Neural cell (in vitro differentiated cells): ENCODE results near the gene MPP3. TPM values are rescaled to one million over a fixed set of nuclear protein-coding genes. Genes with fewer than 3 reads are reported as not detected.

ENCODE experiments used
- H2AFZ ChIP-seq: fragments of 200-600, 300-800 bp; sonication (generic), shearing (Covaris generic); 2 replicates; pipeline ENCODE4 v1.6.0; 2014; ENCODE audit warnings: low read depth, mild to moderate bottlenecking, antibody characterized with exemption, low read length, moderate library complexity
- H3F3A ChIP-seq: fragments of 200-600 bp; shearing (Covaris generic); 2 replicates; pipeline ENCODE4 v1.6.1; 2016; ENCODE audit warnings: mild to moderate bottlenecking, moderate library complexity, mixed read lengths, antibody characterized with exemption, low read length; ENCODE audit not compliant: insufficient read depth, poor library complexity, severe bottlenecking
- H3K27ac ChIP-seq: fragments of 200-600, 300-800 bp; sonication (generic), shearing (Covaris generic); 2 replicates; pipeline ENCODE4 v1.5.1; 2014; ENCODE audit warnings: mild to moderate bottlenecking, low read length, moderate library complexity
- H3K27me3 ChIP-seq: fragments of 300-800, 200-600 bp; sonication (generic), shearing (Covaris generic); 2 replicates; pipeline ENCODE4 v1.6.0; 2014; ENCODE audit warnings: mild to moderate bottlenecking, low read depth, low read length, moderate library complexity; ENCODE audit not compliant: insufficient read depth
- H3K36me3 ChIP-seq: fragments of 300-800, 200-600 bp; sonication (generic), shearing (Covaris generic); 2 replicates; pipeline ENCODE4 v1.5.1; 2014; ENCODE audit warnings: mild to moderate bottlenecking, antibody characterized with exemption, low read length, moderate library complexity; ENCODE audit not compliant: insufficient read depth
- H3K4me2 ChIP-seq: fragments of 300-800, 200-600 bp; sonication (generic), shearing (Covaris generic); 2 replicates; pipeline ENCODE4 v1.6.0; 2014; ENCODE audit warnings: mild to moderate bottlenecking, low read length
- H3K4me3 ChIP-seq: fragments of 300-800, 200-600 bp; sonication (generic), shearing (Covaris generic); 2 replicates; pipeline ENCODE4 v1.5.1; 2014; ENCODE audit warnings: mild to moderate bottlenecking, low read length, moderate library complexity
- H3K79me2 ChIP-seq: fragments of 200-600 bp; shearing (Covaris generic); replicated peaks from 2 replicates; pipeline ENCODE4 v1.6.0; 2014; ENCODE audit warnings: mild to moderate bottlenecking, low read length, moderate library complexity; ENCODE audit not compliant: insufficient read depth
- H3K9ac ChIP-seq: fragments of 300-800, 200-600 bp; sonication (generic), shearing (Covaris generic); 2 replicates; pipeline ENCODE4 v1.6.1; 2016; ENCODE audit warnings: mild to moderate bottlenecking, low read length, mixed read lengths
- H3K9me2 ChIP-seq: fragments of 200-600 bp; shearing (Covaris generic); 2 replicates; pipeline ENCODE4 v1.6.1; 2016; ENCODE audit warnings: mild to moderate bottlenecking, low read length, mixed read lengths; ENCODE audit not compliant: insufficient read depth
- H3K9me3 ChIP-seq: fragments of 200-600, 300-800 bp; sonication (generic), shearing (Covaris generic); 2 replicates; pipeline ENCODE4 v1.6.1; 2016; ENCODE audit warnings: mild to moderate bottlenecking, mixed run types, low read length, moderate library complexity, mixed read lengths
- H4K20me1 ChIP-seq: fragments of 200-600 bp; shearing (Covaris generic); 2 replicates; pipeline ENCODE4 v1.6.1; 2016; ENCODE audit warnings: mild to moderate bottlenecking, mixed run types; ENCODE audit not compliant: insufficient read depth
- EP300 ChIP-seq: fragments of 450-650 bp; conservative IDR thresholded peaks from 2 replicates; pipeline ENCODE4 v1.6.1; 2014; ENCODE audit warnings: antibody characterized with exemption, mild to moderate bottlenecking, moderate library complexity; ENCODE audit not compliant: poor library complexity, severe bottlenecking
- EZH2 ChIP-seq: fragments of 200-600, 300-800 bp; shearing (Covaris generic), sonication (generic); IDR thresholded peaks from 2 replicates; pipeline ENCODE4 v1.6.1; 2014; ENCODE audit warnings: antibody characterized with exemption, low read length, borderline replicate concordance, mild to moderate bottlenecking; ENCODE audit not compliant: insufficient read depth, poor library complexity, severe bottlenecking
- MXI1 ChIP-seq: fragments of 450-650 bp; conservative IDR thresholded peaks from 2 replicates; pipeline ENCODE4 v1.6.1; 2014; ENCODE audit warnings: antibody characterized with exemption, mild to moderate bottlenecking; ENCODE audit not compliant: poor library complexity, severe bottlenecking
- POLR2AphosphoS5 ChIP-seq: IDR thresholded peaks from 2 replicates; pipeline ENCODE4 v1.6.1; 2012
- RAD21 ChIP-seq: fragments of 450-650 bp; conservative IDR thresholded peaks from 2 replicates; pipeline ENCODE4 v1.6.1; 2014; ENCODE audit warnings: antibody characterized with exemption, mild to moderate bottlenecking, moderate library complexity
- SMC3 ChIP-seq: fragments of 450-650 bp; conservative IDR thresholded peaks from 2 replicates; pipeline ENCODE4 v1.6.1; 2014; ENCODE audit warnings: antibody characterized with exemption, mild to moderate bottlenecking, moderate library complexity; ENCODE audit not compliant: poor library complexity
- TAF1 ChIP-seq: IDR thresholded peaks from 2 replicates; pipeline ENCODE4 v1.6.1; 2012; ENCODE audit warnings: low read depth
- polyA plus RNA-seq: library from polyadenylated mRNA; depleted of rRNA; stranded (reverse); fragments of >200 nt; gene quantifications from 2 replicates; pipeline ENCODE4 v1.2.3, GENCODE V29; 2014
- TF ChIP-seq, protein P1 (sequence below): fragments of 450-650 bp; IDR thresholded peaks from 2 replicates; pipeline ENCODE4 v1.5.1; 2014; ENCODE audit warnings: antibody characterized with exemption, mild to moderate bottlenecking, moderate library complexity; ENCODE audit not compliant: poor library complexity, severe bottlenecking
- TF ChIP-seq, protein P2 (sequence below): IDR thresholded peaks from 2 replicates; pipeline ENCODE4 v1.6.1; 2012; ENCODE audit warnings: borderline replicate concordance

Gene MPP3
- polyA plus RNA-seq, 1 donor from 2014 or later, result 48.1 TPM

DNA sequence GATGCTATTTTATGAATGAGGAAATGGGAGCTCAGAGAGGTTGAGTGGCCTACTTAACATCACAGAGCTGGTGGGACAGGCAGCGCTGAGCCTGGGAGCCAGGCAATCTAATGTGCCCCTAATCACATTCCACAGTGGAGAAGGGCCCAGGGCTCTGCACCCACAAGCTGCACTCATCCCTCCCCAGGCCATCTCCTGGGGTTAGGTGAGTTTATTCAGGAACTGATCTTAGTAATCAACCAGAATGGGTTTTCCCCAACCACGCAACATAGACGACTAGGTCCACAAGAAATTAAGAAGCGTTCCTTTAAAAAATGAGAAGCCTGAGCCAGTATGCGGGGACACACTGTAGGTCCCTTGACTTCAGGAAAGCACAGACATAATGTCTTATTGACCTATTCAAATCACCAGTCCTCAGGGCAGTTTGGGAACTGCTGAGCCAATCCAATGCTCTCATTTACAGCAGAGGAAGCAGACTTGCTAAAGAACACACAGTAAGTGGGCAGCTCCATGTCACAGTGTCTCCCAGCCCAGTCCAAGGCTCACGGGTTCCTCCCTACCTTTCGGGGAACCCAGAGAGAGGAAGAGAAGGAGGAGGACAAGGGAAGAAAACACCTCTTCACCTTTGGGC lies 2.3 kb downstream of the MPP3 start:
- Histone ChIP-seq H3K9me3 (no peaks in the 10 kb centered on the region), H4K20me1 (no peaks in the 10 kb centered on the region), H3K27ac (no peak overlapping the region), H3K4me2 (no peak overlapping the region), H3K4me3 (no peak overlapping the region), H3F3A (no peaks in the 10 kb centered on the region), H2AFZ (no peak overlapping the region), H3K79me2 (no peaks in the 10 kb centered on the region), H3K27me3 (no peaks in the 10 kb centered on the region), H3K36me3 (no peaks in the 10 kb centered on the region), H3K9me2 (no peaks in the 10 kb centered on the region), H3K9ac (no peak overlapping the region)
- TF ChIP-seq RAD21 (no peak), POLR2AphosphoS5 (no peak), TAF1 (no peak), EZH2 (no peak), MXI1 (no peak), EP300 (no peak), SMC3 (no peak)
- TF ChIP-seq, protein P1, sequence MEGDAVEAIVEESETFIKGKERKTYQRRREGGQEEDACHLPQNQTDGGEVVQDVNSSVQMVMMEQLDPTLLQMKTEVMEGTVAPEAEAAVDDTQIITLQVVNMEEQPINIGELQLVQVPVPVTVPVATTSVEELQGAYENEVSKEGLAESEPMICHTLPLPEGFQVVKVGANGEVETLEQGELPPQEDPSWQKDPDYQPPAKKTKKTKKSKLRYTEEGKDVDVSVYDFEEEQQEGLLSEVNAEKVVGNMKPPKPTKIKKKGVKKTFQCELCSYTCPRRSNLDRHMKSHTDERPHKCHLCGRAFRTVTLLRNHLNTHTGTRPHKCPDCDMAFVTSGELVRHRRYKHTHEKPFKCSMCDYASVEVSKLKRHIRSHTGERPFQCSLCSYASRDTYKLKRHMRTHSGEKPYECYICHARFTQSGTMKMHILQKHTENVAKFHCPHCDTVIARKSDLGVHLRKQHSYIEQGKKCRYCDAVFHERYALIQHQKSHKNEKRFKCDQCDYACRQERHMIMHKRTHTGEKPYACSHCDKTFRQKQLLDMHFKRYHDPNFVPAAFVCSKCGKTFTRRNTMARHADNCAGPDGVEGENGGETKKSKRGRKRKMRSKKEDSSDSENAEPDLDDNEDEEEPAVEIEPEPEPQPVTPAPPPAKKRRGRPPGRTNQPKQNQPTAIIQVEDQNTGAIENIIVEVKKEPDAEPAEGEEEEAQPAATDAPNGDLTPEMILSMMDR, result no peak
- TF ChIP-seq, protein P2, sequence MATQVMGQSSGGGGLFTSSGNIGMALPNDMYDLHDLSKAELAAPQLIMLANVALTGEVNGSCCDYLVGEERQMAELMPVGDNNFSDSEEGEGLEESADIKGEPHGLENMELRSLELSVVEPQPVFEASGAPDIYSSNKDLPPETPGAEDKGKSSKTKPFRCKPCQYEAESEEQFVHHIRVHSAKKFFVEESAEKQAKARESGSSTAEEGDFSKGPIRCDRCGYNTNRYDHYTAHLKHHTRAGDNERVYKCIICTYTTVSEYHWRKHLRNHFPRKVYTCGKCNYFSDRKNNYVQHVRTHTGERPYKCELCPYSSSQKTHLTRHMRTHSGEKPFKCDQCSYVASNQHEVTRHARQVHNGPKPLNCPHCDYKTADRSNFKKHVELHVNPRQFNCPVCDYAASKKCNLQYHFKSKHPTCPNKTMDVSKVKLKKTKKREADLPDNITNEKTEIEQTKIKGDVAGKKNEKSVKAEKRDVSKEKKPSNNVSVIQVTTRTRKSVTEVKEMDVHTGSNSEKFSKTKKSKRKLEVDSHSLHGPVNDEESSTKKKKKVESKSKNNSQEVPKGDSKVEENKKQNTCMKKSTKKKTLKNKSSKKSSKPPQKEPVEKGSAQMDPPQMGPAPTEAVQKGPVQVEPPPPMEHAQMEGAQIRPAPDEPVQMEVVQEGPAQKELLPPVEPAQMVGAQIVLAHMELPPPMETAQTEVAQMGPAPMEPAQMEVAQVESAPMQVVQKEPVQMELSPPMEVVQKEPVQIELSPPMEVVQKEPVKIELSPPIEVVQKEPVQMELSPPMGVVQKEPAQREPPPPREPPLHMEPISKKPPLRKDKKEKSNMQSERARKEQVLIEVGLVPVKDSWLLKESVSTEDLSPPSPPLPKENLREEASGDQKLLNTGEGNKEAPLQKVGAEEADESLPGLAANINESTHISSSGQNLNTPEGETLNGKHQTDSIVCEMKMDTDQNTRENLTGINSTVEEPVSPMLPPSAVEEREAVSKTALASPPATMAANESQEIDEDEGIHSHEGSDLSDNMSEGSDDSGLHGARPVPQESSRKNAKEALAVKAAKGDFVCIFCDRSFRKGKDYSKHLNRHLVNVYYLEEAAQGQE, result no peak

DNA sequence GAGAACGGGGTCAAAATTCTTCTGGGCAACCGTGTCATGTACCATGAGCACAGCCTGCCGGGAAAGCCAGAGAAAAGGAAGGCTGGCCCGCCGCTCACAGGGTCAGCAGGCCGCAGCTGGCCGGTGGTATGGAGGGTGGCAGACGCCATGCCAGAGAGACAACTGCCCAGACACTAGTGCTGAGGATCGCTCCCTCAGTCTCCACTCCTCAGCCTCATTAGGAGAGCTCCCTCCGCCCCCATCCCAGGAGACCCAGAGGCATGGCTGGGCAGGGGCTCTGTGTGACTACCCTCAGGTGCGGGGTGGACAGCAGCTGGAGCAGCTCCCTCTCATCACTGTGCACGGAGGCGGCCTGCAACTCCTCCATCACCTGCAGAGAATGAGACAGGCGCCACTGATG lies 3.2 kb downstream of the MPP3 start:
- H3K79me2 ChIP-seq, result no peaks in the 10 kb centered on the region
- no peaks in the 10 kb centered on the region for H3K9me2 ChIP-seq
- no peak overlapping the region for H3K27ac ChIP-seq
- H3K36me3 ChIP-seq, result no peaks in the 10 kb centered on the region
- no peak overlapping the region for H3K4me2 ChIP-seq
- no peak overlapping the region for H2AFZ ChIP-seq
- H3K9me3 ChIP-seq, result no peaks in the 10 kb centered on the region
- no peak overlapping the region for H3K9ac ChIP-seq
- no peak overlapping the region for H3K4me3 ChIP-seq
- H3F3A ChIP-seq, result no peaks in the 10 kb centered on the region
- no peaks in the 10 kb centered on the region for H3K27me3 ChIP-seq
- no peaks in the 10 kb centered on the region for H4K20me1 ChIP-seq
- TF ChIP-seq MXI1, result no peak
- TF ChIP-seq POLR2AphosphoS5, result no peak
- TF ChIP-seq, protein P1, result no peak
- no peak for TF ChIP-seq EP300
- no peak for TF ChIP-seq EZH2
- TF ChIP-seq RAD21, result no peak
- TF ChIP-seq, protein P2, result no peak
- no peak for TF ChIP-seq SMC3
- no peak for TF ChIP-seq TAF1
